Hepatocyte (in vitro differentiated cells): ENCODE data around the gene LEF1. TPM values are rescaled to one million over a fixed set of nuclear protein-coding genes. Genes with fewer than 3 reads are reported as not detected.

Source experiments
- DNase-seq: peaks from one replicate; pipeline ENCODE4 v3.0.0-alpha.2; 2016; ENCODE audit warnings: low spot score
- H2AFZ ChIP-seq: fragments of 200-600 bp; sonication (generic); 2 replicates; pipeline ENCODE4 v1.6.0; 2016; ENCODE audit warnings: antibody characterized with exemption, mild to moderate bottlenecking
- H3K27ac ChIP-seq: fragments of 200-600 bp; sonication (generic); 2 replicates; pipeline ENCODE4 v1.5.1; 2016; ENCODE audit warnings: mild to moderate bottlenecking
- H3K27me3 ChIP-seq: fragments of 200-600 bp; sonication (generic); 2 replicates; pipeline ENCODE4 v1.6.1; 2016
- H3K36me3 ChIP-seq: fragments of 200-600 bp; sonication (generic); replicated peaks from 2 replicates; pipeline ENCODE4 v1.5.1; 2016; ENCODE audit warnings: low read depth; ENCODE audit not compliant: insufficient read depth
- H3K4me1 ChIP-seq: fragments of 200-600 bp; sonication (generic); 2 replicates; pipeline ENCODE4 v1.5.1; 2016; ENCODE audit warnings: mild to moderate bottlenecking, moderate library complexity; ENCODE audit not compliant: insufficient read depth
- H3K4me2 ChIP-seq: fragments of 200-600 bp; sonication (generic); 2 replicates; pipeline ENCODE4 v1.6.0; 2016
- H3K4me3 ChIP-seq: fragments of 200-600 bp; sonication (generic); 2 replicates; pipeline ENCODE4 v1.5.1; 2016; ENCODE audit warnings: mild to moderate bottlenecking
- H3K79me2 ChIP-seq: fragments of 200-600 bp; sonication (generic); 2 replicates; pipeline ENCODE4 v1.6.0; 2017; ENCODE audit warnings: mild to moderate bottlenecking
- H3K9me2 ChIP-seq: fragments of 200-600 bp; sonication (generic); replicated peaks from 2 replicates; pipeline ENCODE4 v1.6.0; 2017; ENCODE audit warnings: mild to moderate bottlenecking; ENCODE audit not compliant: insufficient read depth
- H3K9me3 ChIP-seq: fragments of 200-600 bp; sonication (generic); 2 replicates; pipeline ENCODE4 v1.5.1; 2016; ENCODE audit warnings: low read depth, mild to moderate bottlenecking
- H4K20me1 ChIP-seq: fragments of 200-600 bp; sonication (generic); 2 replicates; pipeline ENCODE4 v1.6.0; 2016; ENCODE audit warnings: mild to moderate bottlenecking; ENCODE audit not compliant: insufficient read depth, poor library complexity, severe bottlenecking
- EZH2 ChIP-seq: fragments of 200-600 bp; sonication (generic); IDR thresholded peaks from 2 replicates; pipeline ENCODE4 v1.6.1; 2016; ENCODE audit warnings: antibody characterized with exemption, mild to moderate bottlenecking, borderline replicate concordance
- EZH2phosphoT487 ChIP-seq: fragments of 200-600 bp; sonication (generic); IDR thresholded peaks from one replicate; pipeline ENCODE4 v1.6.1; 2018; ENCODE audit warnings: antibody characterized with exemption, mild to moderate bottlenecking, low read depth, moderate library complexity; ENCODE audit not compliant: unreplicated experiment, severe bottlenecking
- WGBS: methylation state at CpG from one replicate; pipeline ENCODE4 v1.1.6; 2016; ENCODE audit warnings: low lambda C conversion rate; ENCODE audit errors: missing lambda C conversion rate; 5-methylcytosine and 5-hydroxymethylcytosine counted together
- polyA plus RNA-seq: library from polyadenylated mRNA; unstranded; fragments of >200 nt; fragmentation: Nextera tagmentation; extraction: Ambion mirVana; gene quantifications from 2 replicates; pipeline ENCODE4 v1.2.1, GENCODE V29; 2016
- total RNA-seq: library from RNA; depleted of rRNA; stranded (reverse); fragments of >200 nt; gene quantifications from 2 replicates; pipeline ENCODE4 v1.2.3, GENCODE V29; 2014
- TF ChIP-seq, protein P1 (sequence below): fragments of 200-600 bp; sonication (generic); IDR thresholded peaks from 2 replicates; pipeline ENCODE4 v1.5.1; 2016; ENCODE audit warnings: antibody characterized with exemption, mild to moderate bottlenecking; ENCODE audit not compliant: poor library complexity

LEF1 gene
- total and polyA plus RNA-seq, 2 experiments from 2014 or later = 8.6 to 10.4 TPM

DNA sequence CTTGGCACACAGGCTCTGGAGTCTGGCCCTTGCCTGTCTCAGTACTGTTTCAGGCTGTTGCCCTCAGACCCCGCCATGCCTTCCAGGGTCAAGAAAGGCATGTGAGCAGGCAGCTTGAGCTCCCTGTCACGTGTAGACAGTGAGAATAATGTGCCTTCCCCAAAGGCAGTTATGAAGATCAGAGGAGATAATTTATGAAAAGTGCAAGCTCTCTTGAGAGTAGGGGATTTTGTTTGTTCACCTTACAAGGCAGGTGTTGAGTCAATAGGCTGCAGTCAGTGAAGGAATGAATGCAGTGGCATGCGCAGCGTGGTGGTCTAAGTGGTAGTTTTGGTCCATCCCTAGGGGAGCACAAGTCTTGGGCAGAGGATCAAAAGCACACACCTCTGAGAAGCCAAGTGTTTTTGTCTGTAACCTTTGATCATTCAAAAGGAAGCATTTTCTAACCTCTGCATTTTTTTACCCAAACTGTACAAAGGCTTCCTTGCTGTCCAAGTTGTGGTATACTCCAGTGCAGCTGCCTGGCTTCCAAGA, 164.7 kb downstream of the LEF1 start:
- no peak overlapping the region for H2AFZ ChIP-seq
- no peak overlapping the region for H3K4me2 ChIP-seq
- 86% methylated on average over 4 of the region's 4 CpGs for WGBS
- no peak overlapping the region for H3K4me3 ChIP-seq
- no peak overlapping the region for H3K27ac ChIP-seq
- H3K4me1 ChIP-seq = no peaks in the 10 kb centered on the region
- no peaks in the 10 kb centered on the region for H3K9me2 ChIP-seq
- no peaks in the 10 kb centered on the region for H3K9me3 ChIP-seq
- TF ChIP-seq EZH2phosphoT487 (no peak), EZH2 (no peak)
- TF ChIP-seq, protein P1, sequence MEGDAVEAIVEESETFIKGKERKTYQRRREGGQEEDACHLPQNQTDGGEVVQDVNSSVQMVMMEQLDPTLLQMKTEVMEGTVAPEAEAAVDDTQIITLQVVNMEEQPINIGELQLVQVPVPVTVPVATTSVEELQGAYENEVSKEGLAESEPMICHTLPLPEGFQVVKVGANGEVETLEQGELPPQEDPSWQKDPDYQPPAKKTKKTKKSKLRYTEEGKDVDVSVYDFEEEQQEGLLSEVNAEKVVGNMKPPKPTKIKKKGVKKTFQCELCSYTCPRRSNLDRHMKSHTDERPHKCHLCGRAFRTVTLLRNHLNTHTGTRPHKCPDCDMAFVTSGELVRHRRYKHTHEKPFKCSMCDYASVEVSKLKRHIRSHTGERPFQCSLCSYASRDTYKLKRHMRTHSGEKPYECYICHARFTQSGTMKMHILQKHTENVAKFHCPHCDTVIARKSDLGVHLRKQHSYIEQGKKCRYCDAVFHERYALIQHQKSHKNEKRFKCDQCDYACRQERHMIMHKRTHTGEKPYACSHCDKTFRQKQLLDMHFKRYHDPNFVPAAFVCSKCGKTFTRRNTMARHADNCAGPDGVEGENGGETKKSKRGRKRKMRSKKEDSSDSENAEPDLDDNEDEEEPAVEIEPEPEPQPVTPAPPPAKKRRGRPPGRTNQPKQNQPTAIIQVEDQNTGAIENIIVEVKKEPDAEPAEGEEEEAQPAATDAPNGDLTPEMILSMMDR = no peak
- H3K79me2 ChIP-seq = peaks cover 72% of the 10 kb centered on the region
- no peaks in the 10 kb centered on the region for H4K20me1 ChIP-seq
- no peak for DNase-seq
- no peaks in the 10 kb centered on the region for H3K27me3 ChIP-seq
- H3K36me3 ChIP-seq = no peaks in the 10 kb centered on the region

DNA sequence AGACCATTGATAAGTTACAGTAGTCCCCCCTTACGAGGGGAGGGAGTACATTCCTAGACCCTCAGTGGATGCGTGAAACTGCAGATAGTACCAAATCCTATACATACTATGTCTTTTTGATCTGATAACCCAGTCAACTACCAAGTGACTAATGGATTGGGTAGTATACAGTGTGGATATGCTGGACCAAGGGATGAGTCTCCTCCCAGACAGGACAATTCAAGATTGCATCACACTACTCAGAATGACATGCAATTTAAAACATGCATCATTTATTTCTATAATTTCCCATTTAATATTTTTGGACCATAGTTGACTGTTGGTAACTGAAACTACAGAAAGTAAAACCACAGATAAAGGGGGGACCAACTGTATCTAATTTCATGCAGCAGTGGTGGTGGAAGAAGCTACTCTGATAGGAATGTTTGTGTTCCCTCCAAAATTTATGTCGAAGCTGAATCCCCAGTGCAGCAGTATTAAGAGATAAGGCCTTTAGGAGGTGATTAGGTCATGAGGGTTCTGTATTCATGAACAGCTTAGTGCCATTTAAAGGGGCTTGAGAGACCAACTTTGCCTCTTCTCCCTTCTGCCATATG, 167.1 kb downstream of the LEF1 start:
- peaks cover 71% of the 10 kb centered on the region for H3K79me2 ChIP-seq
- no peak for DNase-seq
- no peaks in the 10 kb centered on the region for H3K9me2 ChIP-seq
- H4K20me1 ChIP-seq = no peaks in the 10 kb centered on the region
- H3K4me2 ChIP-seq = no peak overlapping the region
- H3K4me3 ChIP-seq = no peak overlapping the region
- TF ChIP-seq EZH2phosphoT487 = no peak
- TF ChIP-seq, protein P1 = no peak
- no peak for TF ChIP-seq EZH2
- WGBS = 88% methylated on average over 3 of the region's 3 CpGs
- no peak overlapping the region for H2AFZ ChIP-seq
- no peaks in the 10 kb centered on the region for H3K36me3 ChIP-seq
- no peaks in the 10 kb centered on the region for H3K27me3 ChIP-seq
- peaks cover 6% of the 10 kb centered on the region for H3K4me1 ChIP-seq
- H3K9me3 ChIP-seq = no peaks in the 10 kb centered on the region
- no peak overlapping the region for H3K27ac ChIP-seq

DNA sequence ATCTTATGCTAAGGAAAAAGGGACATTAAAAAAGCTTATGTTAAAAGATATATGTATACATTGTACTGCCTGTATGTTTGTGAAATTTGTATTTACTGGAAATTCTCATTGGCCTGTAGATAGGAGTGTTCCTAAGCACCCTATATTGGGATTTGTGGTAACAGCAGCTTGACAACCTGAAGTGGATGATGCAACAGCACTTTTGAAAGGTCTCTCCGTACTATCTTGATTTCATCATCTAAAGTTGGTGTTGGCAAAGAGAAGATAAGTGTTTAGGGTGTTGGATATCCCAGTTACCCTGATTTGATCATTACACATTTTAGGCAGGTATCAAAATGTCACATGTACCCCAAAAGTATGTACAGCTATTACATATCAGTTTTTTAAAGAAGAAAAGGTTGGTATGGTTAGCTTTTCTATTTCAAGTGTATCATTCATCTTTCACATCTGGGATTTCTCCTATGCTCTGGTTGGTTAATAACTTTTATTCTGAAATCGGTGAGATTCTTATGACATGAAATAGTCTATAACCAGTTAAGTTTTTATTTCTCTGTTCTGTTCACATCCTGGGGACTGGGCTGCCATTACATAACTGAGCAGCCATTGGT, 168.7 kb downstream of the LEF1 start:
- H3K4me3 ChIP-seq = no peak overlapping the region
- no peaks in the 10 kb centered on the region for H4K20me1 ChIP-seq
- no peaks in the 10 kb centered on the region for H3K36me3 ChIP-seq
- no peaks in the 10 kb centered on the region for H3K27me3 ChIP-seq
- DNase-seq = no peak
- 81% methylated on average over 2 of the region's 2 CpGs for WGBS
- H3K79me2 ChIP-seq = peaks cover 77% of the 10 kb centered on the region
- H3K9me3 ChIP-seq = no peaks in the 10 kb centered on the region
- H2AFZ ChIP-seq = no peak overlapping the region
- no peak overlapping the region for H3K4me2 ChIP-seq
- no peaks in the 10 kb centered on the region for H3K9me2 ChIP-seq
- H3K27ac ChIP-seq = no peak overlapping the region
- peaks cover 6% of the 10 kb centered on the region for H3K4me1 ChIP-seq
- TF ChIP-seq, protein P1 = no peak
- TF ChIP-seq EZH2 (no peak), EZH2phosphoT487 (no peak)
